HEK293 (cell line): Measurements from ENCODE around the gene VRTN.

ENCODE experiments used
- HIC1 ChIP-seq: fragments of 450-650 bp; formaldehyde crosslinking; IDR thresholded peaks from 2 replicates; pipeline ENCODE4 v1.5.1; 2016; ENCODE audit warnings: missing biosample characterization, missing genetic modification characterization
- KLF7 ChIP-seq: fragments of 450-650 bp; formaldehyde crosslinking; IDR thresholded peaks from 2 replicates; pipeline ENCODE4 v1.5.1; 2016; ENCODE audit warnings: missing biosample characterization, missing genetic modification characterization, borderline replicate concordance
- OSR2 ChIP-seq: fragments of 450-650 bp; formaldehyde crosslinking; IDR thresholded peaks from 2 replicates; pipeline ENCODE4 v1.5.1; 2016; ENCODE audit warnings: missing biosample characterization, missing genetic modification characterization
- OVOL3 ChIP-seq: fragments of 450-650 bp; formaldehyde crosslinking; IDR thresholded peaks from 2 replicates; pipeline ENCODE4 v1.5.1; 2016; ENCODE audit warnings: missing biosample characterization, missing genetic modification characterization
- SP3 ChIP-seq: fragments of 450-650 bp; formaldehyde crosslinking; IDR thresholded peaks from 2 replicates; pipeline ENCODE4 v1.5.1; 2016; ENCODE audit warnings: missing biosample characterization, missing genetic modification characterization
- YY1 ChIP-seq: fragments of 450-650 bp; formaldehyde crosslinking; IDR thresholded peaks from 2 replicates; pipeline ENCODE4 v1.5.1; 2018; ENCODE audit warnings: missing biosample characterization, missing genetic modification characterization
- YY2 ChIP-seq: fragments of 450-650 bp; formaldehyde crosslinking; IDR thresholded peaks from 2 replicates; pipeline ENCODE4 v1.5.1; 2016; ENCODE audit warnings: missing biosample characterization, missing genetic modification characterization
- ZBTB17 ChIP-seq: fragments of 450-650 bp; formaldehyde crosslinking; IDR thresholded peaks from 2 replicates; pipeline ENCODE4 v1.5.1; 2016; ENCODE audit warnings: missing biosample characterization, missing genetic modification characterization
- ZBTB20 ChIP-seq: fragments of 450-650 bp; formaldehyde crosslinking; IDR thresholded peaks from 2 replicates; pipeline ENCODE4 v1.5.1; 2016; ENCODE audit warnings: missing biosample characterization, missing genetic modification characterization
- ZBTB26 ChIP-seq: fragments of 450-650 bp; formaldehyde crosslinking; optimal IDR thresholded peaks from 2 replicates; pipeline ENCODE3; 2016; ENCODE audit warnings: missing biosample characterization, mild to moderate bottlenecking, missing genetic modification characterization
- ZFHX2 ChIP-seq: fragments of 450-650 bp; formaldehyde crosslinking; conservative IDR thresholded peaks from 2 replicates; pipeline ENCODE4 v1.5.1; 2016; ENCODE audit warnings: missing biosample characterization, missing genetic modification characterization
- ZFP41 ChIP-seq: fragments of 450-650 bp; formaldehyde crosslinking; IDR thresholded peaks from 2 replicates; pipeline ENCODE4 v1.5.1; 2016; ENCODE audit warnings: missing biosample characterization, missing genetic modification characterization, borderline replicate concordance
- ZNF114 ChIP-seq: fragments of 450-650 bp; formaldehyde crosslinking; IDR thresholded peaks from 2 replicates; pipeline ENCODE4 v1.5.0; 2017; ENCODE audit warnings: missing biosample characterization, missing genetic modification characterization
- ZNF157 ChIP-seq: fragments of 450-650 bp; formaldehyde crosslinking; IDR thresholded peaks from 2 replicates; pipeline ENCODE4 v1.5.1; 2016; ENCODE audit warnings: missing biosample characterization, missing genetic modification characterization
- ZNF16 ChIP-seq: fragments of 450-650 bp; formaldehyde crosslinking; IDR thresholded peaks from 2 replicates; pipeline ENCODE4 v1.5.1; 2016; ENCODE audit warnings: low read depth, missing biosample characterization, missing genetic modification characterization
- ZNF175 ChIP-seq: fragments of 450-650 bp; formaldehyde crosslinking; IDR thresholded peaks from 2 replicates; pipeline ENCODE4 v1.5.1; 2016; ENCODE audit warnings: missing biosample characterization, missing genetic modification characterization
- ZNF221 ChIP-seq: fragments of 450-650 bp; formaldehyde crosslinking; IDR thresholded peaks from 2 replicates; pipeline ENCODE4 v1.5.1; 2017; ENCODE audit warnings: missing biosample characterization, missing genetic modification characterization, borderline replicate concordance
- ZNF302 ChIP-seq: fragments of 450-650 bp; formaldehyde crosslinking; IDR thresholded peaks from 2 replicates; pipeline ENCODE4 v1.5.1; 2016; ENCODE audit warnings: missing biosample characterization, missing genetic modification characterization, low read depth
- ZNF501 ChIP-seq: fragments of 450-650 bp; formaldehyde crosslinking; IDR thresholded peaks from 2 replicates; pipeline ENCODE4 v1.5.1; 2016; ENCODE audit warnings: missing biosample characterization, missing genetic modification characterization
- ZNF514 ChIP-seq: fragments of 450-650 bp; formaldehyde crosslinking; IDR thresholded peaks from 2 replicates; pipeline ENCODE4 v1.5.1; 2016; ENCODE audit warnings: missing biosample characterization, missing genetic modification characterization
- ZNF555 ChIP-seq: fragments of 450-650 bp; formaldehyde crosslinking; conservative IDR thresholded peaks from 2 replicates; pipeline ENCODE4 v1.5.1; 2017; ENCODE audit warnings: missing biosample characterization, mild to moderate bottlenecking, missing genetic modification characterization, inconsistent platforms
- ZNF571 ChIP-seq: fragments of 450-650 bp; formaldehyde crosslinking; IDR thresholded peaks from 2 replicates; pipeline ENCODE4 v1.5.0; 2017; ENCODE audit warnings: missing biosample characterization, missing genetic modification characterization
- ZNF580 ChIP-seq: fragments of 450-650 bp; formaldehyde crosslinking; IDR thresholded peaks from 2 replicates; pipeline ENCODE4 v1.5.1; 2016; ENCODE audit warnings: missing biosample characterization, missing genetic modification characterization
- ZNF677 ChIP-seq: fragments of 450-650 bp; IDR thresholded peaks from 2 replicates; pipeline ENCODE4 v1.5.0; 2018; ENCODE audit warnings: missing biosample characterization, mild to moderate bottlenecking, missing genetic modification characterization, moderate library complexity
- TF ChIP-seq, protein P1 (sequence below): fragments of 450-650 bp; formaldehyde crosslinking; IDR thresholded peaks from 2 replicates; pipeline ENCODE4 v1.5.1; 2016; ENCODE audit warnings: missing biosample characterization, missing genetic modification characterization
- TF ChIP-seq, protein P2 (sequence below): fragments of 450-650 bp; formaldehyde crosslinking; IDR thresholded peaks from 2 replicates; pipeline ENCODE4 v1.5.1; 2016; ENCODE audit warnings: missing biosample characterization, missing genetic modification characterization
- TF ChIP-seq, protein P3 (sequence below): fragments of 450-650 bp; formaldehyde crosslinking; IDR thresholded peaks from 2 replicates; pipeline ENCODE4 v1.5.1; 2016; ENCODE audit warnings: missing biosample characterization, missing genetic modification characterization
- TF ChIP-seq, protein P4 (sequence below): fragments of 450-650 bp; formaldehyde crosslinking; IDR thresholded peaks from 2 replicates; pipeline ENCODE4 v1.5.1; 2016; ENCODE audit warnings: missing biosample characterization, missing genetic modification characterization, borderline replicate concordance

Gene VRTN

GRCh38 chr14:74302634-74303569 lies 45.4 kb upstream of the VRTN start, which contains the start of gene ABCD4 (continued):
- peak; percentile 35; the same call in 1 of the 2 replicates for TF ChIP-seq YY1 (tag by site-specific recombination)
- TF ChIP-seq, protein P1, sequence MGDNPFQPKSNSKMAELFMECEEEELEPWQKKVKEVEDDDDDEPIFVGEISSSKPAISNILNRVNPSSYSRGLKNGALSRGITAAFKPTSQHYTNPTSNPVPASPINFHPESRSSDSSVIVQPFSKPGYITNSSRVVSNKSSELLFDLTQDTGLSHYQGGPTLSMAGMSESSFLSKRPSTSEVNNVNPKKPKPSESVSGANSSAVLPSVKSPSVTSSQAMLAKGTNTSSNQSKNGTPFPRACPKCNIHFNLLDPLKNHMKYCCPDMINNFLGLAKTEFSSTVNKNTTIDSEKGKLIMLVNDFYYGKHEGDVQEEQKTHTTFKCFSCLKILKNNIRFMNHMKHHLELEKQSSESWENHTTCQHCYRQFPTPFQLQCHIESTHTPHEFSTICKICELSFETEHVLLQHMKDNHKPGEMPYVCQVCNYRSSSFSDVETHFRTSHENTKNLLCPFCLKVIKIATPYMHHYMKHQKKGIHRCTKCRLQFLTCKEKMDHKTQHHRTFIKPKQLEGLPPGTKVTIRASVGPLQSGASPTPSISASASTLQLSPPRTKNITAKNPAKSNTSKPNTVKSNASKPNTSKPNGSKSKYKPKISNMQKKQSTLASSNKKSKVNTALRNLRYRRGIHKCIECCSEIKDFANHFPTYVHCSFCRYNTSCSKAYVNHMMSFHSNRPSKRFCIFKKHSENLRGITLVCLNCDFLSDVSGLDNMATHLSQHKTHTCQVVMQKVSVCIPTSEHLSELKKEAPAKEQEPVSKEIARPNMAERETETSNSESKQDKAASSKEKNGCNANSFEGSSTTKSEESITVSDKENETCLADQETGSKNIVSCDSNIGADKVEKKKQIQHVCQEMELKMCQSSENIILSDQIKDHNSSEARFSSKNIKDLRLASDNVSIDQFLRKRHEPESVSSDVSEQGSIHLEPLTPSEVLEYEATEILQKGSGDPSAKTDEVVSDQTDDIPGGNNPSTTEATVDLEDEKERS (tag by site-specific recombination): no peak
- TF ChIP-seq ZNF221: no peak
- 0 out of 2 replicates have a peak, but pooled peaks have one; percentile 16 for TF ChIP-seq OVOL3 (tag by site-specific recombination)
- TF ChIP-seq ZNF157 (tag by site-specific recombination): no peak
- no peak for TF ChIP-seq ZNF571
- no peak for TF ChIP-seq ZNF580 (tag by site-specific recombination)
- TF ChIP-seq, protein P2, sequence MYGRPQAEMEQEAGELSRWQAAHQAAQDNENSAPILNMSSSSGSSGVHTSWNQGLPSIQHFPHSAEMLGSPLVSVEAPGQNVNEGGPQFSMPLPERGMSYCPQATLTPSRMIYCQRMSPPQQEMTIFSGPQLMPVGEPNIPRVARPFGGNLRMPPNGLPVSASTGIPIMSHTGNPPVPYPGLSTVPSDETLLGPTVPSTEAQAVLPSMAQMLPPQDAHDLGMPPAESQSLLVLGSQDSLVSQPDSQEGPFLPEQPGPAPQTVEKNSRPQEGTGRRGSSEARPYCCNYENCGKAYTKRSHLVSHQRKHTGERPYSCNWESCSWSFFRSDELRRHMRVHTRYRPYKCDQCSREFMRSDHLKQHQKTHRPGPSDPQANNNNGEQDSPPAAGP: peak; percentile 50; the same call in 1 of the 2 replicates
- 0 out of 2 replicates have a peak, but pooled peaks have one; percentile 11 for TF ChIP-seq KLF7 (tag by site-specific recombination)
- peak; percentile 37; the same call in 1 of the 2 replicates for TF ChIP-seq ZBTB20 (tag by site-specific recombination)
- TF ChIP-seq YY2 (tag by site-specific recombination): 0 out of 2 replicates have a peak, but pooled peaks have one; percentile 37
- TF ChIP-seq ZNF175 (tag by site-specific recombination): no peak
- no peak for TF ChIP-seq OSR2 (tag by site-specific recombination)
- no peak for TF ChIP-seq ZNF114
- TF ChIP-seq ZNF555 (tag by site-specific recombination): no peak
- peak; percentile 81 for TF ChIP-seq ZNF501 (tag by site-specific recombination)
- no peak for TF ChIP-seq ZNF677 (tag by site-specific recombination)
- TF ChIP-seq ZBTB17 (tag by site-specific recombination): 0 out of 2 replicates have a peak, but pooled peaks have one; percentile 19
- TF ChIP-seq HIC1 (tag by site-specific recombination): no peak
- no peak for TF ChIP-seq ZFP41 (tag by site-specific recombination)
- TF ChIP-seq, protein P3, sequence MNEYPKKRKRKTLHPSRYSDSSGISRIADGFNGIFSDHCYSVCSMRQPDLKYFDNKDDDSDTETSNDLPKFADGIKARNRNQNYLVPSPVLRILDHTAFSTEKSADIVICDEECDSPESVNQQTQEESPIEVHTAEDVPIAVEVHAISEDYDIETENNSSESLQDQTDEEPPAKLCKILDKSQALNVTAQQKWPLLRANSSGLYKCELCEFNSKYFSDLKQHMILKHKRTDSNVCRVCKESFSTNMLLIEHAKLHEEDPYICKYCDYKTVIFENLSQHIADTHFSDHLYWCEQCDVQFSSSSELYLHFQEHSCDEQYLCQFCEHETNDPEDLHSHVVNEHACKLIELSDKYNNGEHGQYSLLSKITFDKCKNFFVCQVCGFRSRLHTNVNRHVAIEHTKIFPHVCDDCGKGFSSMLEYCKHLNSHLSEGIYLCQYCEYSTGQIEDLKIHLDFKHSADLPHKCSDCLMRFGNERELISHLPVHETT (tag by site-specific recombination): no peak
- TF ChIP-seq, protein P4, sequence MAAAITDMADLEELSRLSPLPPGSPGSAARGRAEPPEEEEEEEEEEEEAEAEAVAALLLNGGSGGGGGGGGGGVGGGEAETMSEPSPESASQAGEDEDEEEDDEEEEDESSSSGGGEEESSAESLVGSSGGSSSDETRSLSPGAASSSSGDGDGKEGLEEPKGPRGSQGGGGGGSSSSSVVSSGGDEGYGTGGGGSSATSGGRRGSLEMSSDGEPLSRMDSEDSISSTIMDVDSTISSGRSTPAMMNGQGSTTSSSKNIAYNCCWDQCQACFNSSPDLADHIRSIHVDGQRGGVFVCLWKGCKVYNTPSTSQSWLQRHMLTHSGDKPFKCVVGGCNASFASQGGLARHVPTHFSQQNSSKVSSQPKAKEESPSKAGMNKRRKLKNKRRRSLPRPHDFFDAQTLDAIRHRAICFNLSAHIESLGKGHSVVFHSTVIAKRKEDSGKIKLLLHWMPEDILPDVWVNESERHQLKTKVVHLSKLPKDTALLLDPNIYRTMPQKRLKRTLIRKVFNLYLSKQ (tag by site-specific recombination): no peak
- peak; percentile 49 for TF ChIP-seq SP3 (tag by site-specific recombination)
- no peak for TF ChIP-seq ZNF16 (tag by site-specific recombination)
- TF ChIP-seq ZFHX2 (tag by site-specific recombination): peak; percentile 43
- TF ChIP-seq ZBTB26 (tag by site-specific recombination): peak; percentile 58
- TF ChIP-seq ZNF514 (tag by site-specific recombination): no peak
- no peak for TF ChIP-seq ZNF302 (tag by site-specific recombination)
